PC-3 (cell line): Measurements from ENCODE around the gene METTL16.

Experiments
- CTCF ChIP-seq: fragments of 300-600 bp; sonication (generic); conservative IDR thresholded peaks from 2 replicates; pipeline ENCODE4 v1.5.1; 2017; ENCODE audit warnings: antibody characterized with exemption, low read depth, mild to moderate bottlenecking, low read length
- EZH2 ChIP-seq: fragments of 300-600 bp; sonication (generic); IDR thresholded peaks from one replicate; pipeline ENCODE4 v1.6.1; 2017; ENCODE audit warnings: antibody characterized with exemption, mild to moderate bottlenecking, low read length; ENCODE audit not compliant: unreplicated experiment
- EZH2phosphoT487 ChIP-seq: fragments of 300-600 bp; sonication (generic); IDR thresholded peaks from 2 replicates; pipeline ENCODE4 v1.6.1; 2018; ENCODE audit warnings: mild to moderate bottlenecking, antibody characterized with exemption, low read length, borderline replicate concordance

- TF ChIP-seq EZH2 (no peak), EZH2phosphoT487 (no peak), CTCF (no peak)
Measured at GRCh38 chr17:2436316-2436905, 75.3 kb downstream of the METTL16 start.
